Superior temporal gyrus (tissue), 1 donor: ENCODE data around the gene ANTXRL.
"Not testable (repeated sequence)": the region's sequence is repeated elsewhere in the genome, so short reads cannot be mapped to it uniquely, and the experiment has no call there.

ENCODE experiments used
- DNase-seq: peaks from one replicate; pipeline ENCODE4 v3.0.0-alpha.2; 2016; ENCODE audit errors: extremely low spot score

Gene ANTXRL

DNA sequence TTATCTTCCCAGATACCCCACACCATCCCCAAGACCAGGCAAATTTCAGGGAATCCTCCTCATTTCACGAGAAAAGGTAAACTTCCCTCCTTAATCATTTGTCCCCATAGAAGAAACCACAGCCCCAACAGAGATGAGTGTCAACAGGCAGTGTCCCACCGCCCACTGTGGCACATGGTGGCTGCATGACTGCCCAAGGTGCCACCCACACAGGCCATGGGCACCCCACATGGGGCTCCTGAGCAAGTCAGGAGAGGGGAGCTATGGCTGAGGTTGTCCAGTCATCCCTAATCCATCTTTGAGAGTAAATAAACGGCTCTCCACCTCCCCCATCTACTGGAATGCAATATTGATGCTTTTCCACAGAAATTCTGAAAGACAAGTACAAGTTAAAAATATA lies 44.1 kb downstream of the ANTXRL start:
- DNase-seq = no peak

DNA sequence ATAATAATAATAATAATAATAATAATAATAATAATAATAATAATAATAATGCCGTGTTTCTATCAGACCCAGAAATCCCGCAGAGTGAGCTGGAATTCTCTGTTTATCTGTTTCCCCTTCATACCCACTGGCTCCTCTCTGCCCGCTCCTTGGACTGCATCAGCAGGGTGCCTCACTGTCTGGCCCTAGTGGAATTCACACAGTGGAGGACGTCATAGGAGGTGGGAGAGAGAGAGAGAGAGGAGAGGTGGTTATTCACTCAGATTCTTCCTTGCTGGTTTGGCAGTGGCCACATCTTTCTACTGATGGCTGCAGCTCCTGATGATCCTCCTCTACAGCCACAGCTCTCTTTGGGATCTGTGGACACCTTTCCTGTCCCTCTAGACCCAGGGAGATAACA lies 78.7 kb downstream of the ANTXRL start:
- DNase-seq = not testable (repeated sequence)

DNA sequence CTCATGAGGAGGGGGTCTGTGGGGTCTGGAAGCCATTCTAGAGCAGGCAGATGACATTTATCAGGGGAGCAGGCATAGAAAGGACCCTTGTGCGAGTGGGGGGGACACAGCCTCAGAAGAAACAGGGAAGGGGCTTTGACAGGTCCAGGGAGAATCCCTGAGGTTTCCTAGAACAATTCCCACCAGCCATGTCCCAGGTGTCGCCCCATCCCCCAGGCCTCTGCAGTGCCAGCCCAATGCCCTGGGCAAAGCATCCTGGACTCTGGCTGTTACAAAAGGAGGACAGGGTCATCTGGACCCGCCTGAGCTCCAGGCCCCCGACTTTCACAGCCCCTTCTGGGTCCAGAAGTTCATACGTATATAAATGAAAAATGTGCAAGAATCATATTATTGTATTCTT lies 80.4 kb downstream of the ANTXRL start:
- DNase-seq = not testable (repeated sequence)

DNA sequence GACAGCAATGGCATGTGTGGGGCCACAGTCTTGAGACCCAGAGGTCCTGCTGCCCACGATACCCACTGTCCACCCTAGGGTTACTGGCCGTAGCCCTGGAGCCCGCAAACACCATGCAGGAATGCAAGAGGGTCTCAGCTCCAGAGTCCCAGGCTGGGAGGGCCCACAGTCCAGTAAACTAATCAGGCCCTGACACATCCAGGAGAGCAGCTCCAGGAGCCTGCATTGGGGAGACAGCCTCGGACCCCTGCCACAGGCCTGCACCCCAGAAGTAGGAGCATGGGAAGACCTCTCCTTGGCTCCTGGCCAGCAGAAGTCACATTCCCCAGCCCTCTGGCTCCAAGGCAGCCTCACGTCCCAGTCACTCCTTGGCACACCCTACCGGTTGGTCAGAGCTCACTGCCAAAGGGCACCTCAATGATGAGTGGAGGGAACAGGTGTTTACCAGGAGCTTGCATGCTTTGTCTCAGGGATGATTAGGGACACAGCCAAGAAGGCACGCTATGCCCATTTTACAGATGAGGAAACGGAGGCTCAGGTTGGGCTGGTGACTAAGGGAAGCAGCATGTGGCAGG lies 81.0 kb downstream of the ANTXRL start:
- not testable (repeated sequence) for DNase-seq

DNA sequence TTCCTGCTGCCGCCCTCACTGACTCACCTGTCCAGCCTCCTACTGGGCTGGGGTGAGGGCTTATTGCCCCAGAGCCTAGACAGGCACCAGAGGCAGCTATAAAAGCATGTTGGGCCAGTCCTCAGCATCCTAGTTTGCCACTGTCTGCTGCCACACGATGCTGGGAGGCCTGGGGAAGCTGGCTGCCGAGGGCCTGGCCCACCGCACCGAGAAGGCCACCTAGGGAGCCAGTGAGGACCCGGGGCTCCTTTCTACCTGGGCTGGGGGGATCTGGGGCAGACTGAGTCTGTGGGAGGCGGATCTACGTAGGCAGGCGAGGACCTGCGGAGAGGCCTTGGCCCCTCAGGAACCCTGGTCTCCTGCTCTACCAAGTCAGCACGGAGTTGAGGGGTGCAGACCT lies 82.2 kb downstream of the ANTXRL start:
- not testable (repeated sequence) for DNase-seq

DNA sequence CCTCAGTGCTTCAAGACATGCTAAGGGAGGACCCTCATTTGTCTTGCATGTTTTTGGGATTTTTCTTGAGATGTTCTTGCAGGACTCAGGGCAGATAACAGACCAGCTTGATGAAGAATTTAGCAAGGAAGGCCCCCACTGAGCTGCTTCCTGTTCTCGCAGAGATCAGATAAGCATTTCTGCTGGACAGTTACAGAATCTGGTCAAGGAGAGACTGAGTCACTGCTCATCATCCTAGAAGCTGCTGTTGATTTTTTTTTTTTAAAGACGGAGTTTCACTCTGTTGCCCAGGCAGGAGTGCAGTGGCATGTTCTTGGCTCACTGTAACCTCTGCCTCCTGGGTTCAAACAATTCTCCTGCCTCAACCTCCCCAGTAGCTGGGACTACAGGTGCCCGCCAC lies 87.6 kb downstream of the ANTXRL start:
- DNase-seq = not testable (repeated sequence)

DNA sequence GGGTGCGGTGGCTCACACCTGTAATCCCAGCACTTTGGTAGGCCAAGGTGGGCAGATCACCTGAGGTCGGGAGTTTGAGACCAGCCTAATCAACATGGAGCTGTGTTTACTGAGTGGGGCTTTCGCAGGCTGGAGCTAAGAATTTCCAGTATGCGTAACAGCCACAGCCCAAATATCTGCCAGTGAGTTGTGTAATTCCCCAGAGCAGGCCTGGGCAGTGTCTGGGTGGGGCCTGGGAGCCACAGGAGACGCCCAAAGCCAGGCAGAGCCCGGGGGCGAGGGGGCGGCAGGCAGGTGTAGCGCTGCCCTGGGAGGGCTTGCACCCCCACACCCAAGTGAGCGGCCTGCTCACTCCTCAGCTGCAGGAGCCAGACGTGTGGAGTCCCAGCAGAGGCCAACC lies 88.6 kb downstream of the ANTXRL start, which contains the start of gene ANXA8L1:
Gene ANXA8L1 (plus strand): TSS at position 371 of the 400 bp plus-strand sequence. CDS start 76 bp downstream, outside the sequence.
- DNase-seq = not testable (repeated sequence)

DNA sequence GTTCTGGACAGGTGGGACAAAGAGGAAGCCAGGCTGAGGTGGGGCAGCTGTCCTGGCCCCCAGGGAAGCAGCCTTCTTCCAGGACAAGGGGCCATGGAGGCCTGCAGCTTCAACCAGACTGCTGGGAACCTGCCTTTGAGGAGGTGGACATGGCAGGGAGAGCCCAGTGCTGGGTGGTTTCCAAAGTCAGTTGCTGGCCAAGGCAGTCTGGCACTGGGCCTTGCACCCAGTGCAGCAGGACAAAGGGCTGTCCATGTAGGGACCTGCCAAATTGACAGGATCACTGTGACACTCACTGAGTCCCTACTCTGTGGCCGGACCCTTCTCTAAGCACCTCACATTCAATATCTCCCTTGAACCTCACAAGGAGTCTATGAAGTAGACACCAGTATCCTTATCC lies 90.2 kb downstream of the ANTXRL start:
- DNase-seq = not testable (repeated sequence)

DNA sequence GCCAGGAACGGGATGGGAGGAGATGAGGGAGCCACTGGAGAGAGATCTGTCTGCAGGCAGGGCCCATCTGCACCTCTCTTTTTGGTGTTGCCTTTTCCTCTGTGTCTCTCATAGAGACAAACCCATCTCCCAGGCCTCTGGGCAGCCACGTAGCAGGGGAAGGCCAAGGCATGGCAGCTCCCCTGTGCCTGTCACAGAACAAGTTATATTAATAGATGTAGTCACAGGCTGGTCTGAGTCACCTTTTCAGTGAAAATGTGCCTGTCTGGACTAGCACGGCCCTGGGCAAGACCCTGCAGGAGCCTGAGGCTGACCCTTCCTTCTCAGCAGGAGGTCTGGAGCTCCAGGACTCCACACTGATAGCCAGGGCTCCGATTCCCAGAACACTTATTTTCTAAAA lies 90.9 kb downstream of the ANTXRL start:
- DNase-seq = not testable (repeated sequence)

DNA sequence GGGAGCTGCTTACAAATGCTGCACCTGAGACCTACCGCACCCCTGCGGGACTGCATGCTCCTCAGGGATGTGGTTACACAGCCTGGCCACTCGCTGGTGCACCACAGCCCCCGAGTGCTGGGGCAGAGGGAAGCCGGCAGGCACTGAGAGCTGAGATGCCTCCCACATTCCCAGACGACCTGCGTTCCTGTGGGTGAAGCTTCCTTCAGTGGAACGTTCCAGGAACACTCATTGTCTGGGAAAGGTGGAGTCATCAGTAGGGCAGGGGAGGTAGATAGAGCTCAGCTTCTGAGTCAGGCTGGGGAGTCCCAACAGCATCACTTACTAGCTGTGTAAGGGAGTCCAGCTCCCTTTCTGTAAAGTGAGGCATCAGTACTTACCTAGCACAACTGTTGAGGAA lies 91.3 kb downstream of the ANTXRL start:
- not testable (repeated sequence) for DNase-seq

DNA sequence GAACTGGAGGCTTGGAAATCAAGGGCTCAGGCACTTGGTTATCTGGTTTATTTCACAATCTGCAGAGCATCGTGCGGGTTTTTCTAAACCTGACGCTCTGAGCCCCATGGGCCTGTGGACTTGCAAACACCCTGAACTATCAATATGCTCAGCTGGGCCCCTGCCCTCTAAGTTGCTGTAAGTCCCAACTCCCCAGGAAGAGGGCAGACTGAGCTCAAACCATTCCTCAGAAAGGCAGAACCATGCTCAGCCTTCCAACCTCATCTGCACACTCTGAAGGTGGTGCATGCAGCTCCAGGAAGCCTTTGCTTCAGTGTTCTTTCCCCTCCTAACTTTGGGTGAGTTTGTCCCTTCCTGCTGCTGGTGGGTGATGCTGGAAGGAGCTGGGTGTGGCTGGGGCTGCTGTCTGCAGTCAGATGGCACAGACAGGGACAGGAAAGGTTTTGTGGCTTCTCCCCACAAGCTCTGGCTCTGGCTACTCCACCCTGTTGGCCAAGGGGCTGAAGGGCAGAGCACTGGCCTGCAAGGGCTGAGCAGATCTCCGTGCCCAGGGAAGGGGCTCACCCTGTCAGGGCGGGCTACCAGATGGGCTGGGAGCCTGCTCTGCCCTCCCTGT lies 92.5 kb downstream of the ANTXRL start:
- DNase-seq = not testable (repeated sequence)
